CD4-positive, alpha-beta T cell treated with Interleukin-10 for 1 hour (primary cell): Measurements from ENCODE around the gene LIPC.

Experiments used
- DNase-seq: peaks from one replicate; pipeline ENCODE4 v3.0.0-alpha.2; 2020

Gene LIPC

DNA sequence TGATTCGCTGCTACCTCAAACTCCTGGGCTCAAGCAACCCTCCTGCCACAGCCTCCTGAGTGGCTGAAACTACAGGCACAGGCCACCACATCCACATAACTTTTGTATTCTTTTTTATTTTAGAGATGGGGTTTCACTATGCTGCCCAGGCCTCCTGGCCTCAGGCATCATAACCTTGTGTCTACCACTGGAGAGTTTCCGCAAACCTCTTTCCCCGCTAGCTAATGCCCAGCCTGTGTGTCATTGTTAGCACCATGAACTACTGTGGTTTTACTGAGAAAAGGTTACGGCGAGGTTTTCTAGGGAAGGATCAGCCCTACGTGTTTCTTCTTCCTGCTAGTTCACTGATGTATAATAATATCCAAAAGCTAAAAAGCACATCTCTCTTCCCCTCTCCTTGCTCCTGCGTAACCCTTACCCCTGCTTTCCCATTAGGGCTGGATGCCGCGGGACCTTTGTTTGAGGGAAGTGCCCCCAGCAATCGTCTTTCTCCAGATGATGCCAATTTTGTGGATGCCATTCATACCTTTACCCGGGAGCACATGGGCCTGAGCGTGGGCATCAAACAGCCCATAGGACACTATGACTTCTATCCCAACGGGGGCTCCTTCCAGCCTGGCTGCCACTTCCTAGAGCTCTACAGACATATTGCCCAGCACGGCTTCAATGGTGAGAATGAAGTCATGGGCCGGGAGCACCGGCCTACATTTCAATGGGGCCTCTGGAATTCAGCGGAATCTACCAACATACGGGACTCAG is 113.7 kb downstream of the LIPC start:
- peak; percentile 21 for DNase-seq

DNA sequence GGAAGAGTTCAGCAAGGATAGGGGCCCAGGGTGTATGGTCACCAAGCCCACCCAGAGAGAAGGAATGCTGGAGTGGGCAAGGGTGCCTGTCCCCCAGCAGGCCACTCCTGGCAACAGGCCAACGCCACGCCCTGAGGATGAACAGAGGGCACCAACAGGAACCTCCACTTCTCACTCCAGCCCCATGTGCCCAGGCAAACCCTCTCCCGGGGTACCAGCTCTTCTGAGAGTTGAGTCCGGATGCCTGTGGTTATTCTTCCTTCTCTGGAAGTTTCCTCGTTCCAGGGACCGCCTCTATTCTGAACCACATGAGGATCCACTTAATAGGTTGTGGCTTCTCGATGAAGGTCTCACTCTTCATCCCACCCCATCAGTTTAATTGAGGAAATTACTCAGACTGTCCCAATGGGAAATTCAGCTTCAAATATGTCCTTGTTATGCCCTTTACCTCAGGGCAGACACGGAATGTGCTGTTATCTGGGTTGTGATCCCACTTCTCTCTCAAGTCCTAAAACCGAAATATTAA is 114.3 kb downstream of the LIPC start:
- DNase-seq: no peak

DNA sequence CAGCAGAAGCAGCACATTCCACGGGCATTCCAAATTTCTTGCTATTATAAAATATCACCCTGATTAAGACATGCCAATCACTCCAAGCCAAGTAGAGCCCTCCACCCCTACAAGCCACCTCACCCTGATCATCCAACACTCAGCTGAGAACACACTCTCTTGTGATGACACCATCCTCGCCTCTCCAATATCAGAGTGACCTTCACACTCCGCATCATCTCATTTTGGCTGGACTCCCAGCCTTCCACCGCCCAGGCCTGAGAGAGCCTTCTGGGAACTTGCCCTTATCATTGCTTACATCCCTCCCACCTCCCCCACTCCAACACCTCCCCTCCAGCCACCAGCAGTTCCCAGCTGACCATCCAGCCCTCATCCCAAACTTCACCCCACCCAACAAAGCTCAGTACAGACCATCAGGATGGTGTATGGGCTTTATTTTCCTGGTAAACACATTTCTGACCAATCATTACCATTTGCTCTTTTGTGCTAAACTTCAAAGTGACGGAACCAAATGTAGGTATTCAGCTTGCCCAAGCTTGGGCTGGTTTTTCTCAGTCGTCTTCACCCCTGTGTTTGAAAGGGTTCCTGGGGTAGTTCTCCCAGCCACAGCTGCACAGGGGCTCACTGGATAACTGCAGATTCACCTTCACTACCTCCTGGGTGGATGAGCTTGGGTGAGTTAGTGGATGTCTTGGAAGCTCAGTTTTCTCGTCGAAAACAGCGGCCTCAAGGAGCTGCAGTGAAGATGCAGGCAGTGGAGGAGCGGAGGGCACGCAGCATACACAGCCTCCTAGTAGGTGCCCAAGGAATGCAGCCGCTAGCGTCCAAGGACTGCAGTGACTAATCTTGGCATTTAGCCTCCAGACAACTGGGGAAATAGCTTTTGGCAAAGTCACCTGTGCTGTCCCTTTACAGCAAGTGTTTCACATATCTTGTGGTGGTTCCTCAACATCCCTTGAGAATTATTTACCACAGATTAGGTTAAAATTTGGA is 115.1 kb downstream of the LIPC start:
- no peak for DNase-seq

DNA sequence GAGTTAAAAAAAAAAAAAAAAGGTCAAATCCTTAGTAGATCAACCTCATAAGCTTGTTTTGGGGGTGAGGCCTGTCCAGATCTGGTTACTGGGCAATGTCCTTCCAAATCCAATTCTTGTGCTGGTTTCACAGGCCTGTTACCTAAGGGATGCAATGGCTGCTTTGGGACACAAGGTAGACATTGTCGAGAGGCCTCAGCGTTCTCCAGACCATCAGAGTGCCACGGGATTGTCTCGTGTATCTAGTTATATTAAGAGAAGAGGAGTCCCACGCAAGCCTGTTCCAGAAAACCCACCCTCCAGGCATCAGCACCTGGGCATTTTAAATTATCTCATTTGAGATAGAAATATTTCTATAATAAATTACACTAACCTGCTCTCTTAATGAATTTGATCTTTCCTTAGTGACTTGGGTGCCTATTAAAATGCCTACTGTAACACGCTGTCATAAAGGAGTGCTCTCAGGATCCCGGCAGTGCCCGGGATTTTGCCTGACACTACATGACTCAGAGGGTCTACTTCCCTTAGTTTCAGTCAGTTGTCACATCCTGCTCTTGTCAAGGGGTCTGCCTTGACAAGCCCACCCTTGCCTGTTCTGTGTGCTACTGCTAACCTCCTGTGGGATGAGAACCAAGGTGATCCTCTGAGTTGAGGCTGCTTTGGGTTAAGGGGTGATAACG is 116.0 kb downstream of the LIPC start:
- no peak for DNase-seq

DNA sequence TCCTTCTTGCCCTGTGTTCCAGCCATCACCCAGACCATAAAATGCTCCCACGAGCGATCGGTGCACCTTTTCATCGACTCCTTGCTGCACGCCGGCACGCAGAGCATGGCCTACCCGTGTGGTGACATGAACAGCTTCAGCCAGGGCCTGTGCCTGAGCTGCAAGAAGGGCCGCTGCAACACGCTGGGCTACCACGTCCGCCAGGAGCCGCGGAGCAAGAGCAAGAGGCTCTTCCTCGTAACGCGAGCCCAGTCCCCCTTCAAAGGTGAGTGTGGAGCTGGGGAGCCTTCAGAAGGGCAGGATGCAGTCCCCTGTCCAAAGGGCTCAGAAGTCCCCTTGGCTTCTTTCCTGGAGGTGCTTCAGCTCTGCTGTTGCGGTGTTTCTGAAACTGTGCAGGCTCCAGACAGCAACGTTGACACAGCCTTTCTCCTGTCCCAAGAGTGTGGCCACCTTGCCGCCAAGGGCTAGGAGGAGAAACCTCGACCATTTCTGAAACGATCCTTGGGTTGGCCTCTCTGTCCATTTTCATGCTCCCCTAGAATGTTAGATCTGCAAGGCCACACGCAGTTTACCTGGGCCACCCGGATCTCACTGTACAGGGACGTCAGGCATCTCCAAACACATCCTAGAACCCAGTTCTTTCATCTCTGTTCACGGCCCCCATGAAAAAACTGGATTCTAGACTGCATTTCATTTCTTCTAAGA is 116.7 kb downstream of the LIPC start:
- no peak for DNase-seq

DNA sequence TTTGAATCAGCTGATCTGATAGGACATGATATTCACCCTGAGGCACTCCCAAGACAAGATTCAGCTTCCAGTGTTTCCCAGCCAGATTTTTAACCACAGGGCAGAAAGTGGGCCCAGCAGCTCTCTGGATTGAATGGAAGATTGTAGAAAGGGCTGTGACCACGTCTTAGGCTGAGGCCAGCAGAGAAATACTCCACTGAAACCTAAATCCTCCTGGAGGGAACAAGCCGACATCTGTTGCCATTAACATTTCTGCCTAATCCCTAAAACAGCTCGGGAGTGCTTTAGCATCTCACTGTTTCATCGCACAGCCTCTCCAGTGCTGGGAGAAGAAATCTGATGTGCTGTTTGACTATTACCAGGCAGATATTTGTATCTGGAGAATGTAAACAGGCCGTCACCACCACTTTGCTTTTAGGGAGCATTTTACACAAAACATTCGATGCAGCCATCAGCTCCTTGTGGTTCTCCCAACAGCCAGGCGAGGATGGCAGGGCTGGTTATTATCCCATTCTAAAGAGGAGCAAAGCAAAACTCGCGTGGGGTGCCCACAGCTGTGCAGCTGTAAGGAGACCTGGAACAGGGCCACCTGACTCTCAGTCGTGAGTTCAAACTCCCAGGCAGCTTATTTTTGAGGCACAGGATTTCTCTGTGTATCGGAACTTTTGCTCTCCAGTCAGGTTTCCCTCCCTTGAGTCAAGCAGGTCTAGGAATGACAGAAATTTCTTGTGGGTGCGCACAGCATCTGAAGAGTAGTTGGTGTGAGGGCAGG is 117.4 kb downstream of the LIPC start:
- DNase-seq: no peak

DNA sequence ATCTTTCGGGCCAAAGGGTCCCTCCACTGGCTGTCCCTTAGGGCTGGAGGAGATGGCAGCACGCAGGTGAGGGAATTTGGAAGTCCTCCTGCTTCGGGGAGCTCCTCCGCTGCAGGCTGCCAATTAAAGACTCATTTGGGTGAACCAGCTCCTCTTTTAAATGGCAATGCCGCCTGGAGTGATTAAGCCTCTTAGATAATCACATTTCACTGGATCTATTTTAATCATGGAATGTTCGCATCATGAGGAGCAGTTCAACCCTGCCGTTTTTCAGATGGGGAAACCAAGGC is 117.9 kb downstream of the LIPC start:
- no peak for DNase-seq

DNA sequence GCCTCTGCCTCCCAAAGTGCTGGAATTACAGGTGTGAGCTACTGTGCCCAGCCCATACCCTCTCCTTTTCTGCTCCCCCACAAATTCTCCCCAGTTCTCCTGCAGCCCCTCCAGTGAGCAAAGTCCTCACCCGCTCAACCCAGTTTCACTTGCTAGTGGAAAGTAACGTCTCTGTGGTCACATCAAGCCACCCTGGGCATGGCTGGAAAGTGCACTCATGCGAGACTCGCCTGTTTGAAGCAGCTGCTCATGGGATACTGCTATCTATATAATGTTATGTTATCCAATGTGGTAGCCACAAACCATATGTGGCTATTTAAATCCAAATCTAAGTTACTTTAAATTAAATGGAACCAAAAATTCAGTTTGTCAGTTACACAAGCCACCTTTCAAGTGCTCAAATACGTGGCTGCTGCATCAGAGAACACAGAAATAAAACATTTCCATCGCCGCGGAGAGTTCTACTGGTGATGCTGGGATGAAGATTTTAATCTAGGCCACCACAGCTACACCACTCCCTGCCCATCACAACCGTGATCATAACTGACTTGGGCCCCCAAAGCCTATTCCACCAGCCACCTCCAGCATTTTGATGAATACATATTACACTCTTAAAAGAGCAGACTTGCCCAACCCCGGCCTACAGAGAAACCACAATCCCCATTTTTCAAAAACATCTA is 119.4 kb downstream of the LIPC start:
- DNase-seq: peak; percentile 10

DNA sequence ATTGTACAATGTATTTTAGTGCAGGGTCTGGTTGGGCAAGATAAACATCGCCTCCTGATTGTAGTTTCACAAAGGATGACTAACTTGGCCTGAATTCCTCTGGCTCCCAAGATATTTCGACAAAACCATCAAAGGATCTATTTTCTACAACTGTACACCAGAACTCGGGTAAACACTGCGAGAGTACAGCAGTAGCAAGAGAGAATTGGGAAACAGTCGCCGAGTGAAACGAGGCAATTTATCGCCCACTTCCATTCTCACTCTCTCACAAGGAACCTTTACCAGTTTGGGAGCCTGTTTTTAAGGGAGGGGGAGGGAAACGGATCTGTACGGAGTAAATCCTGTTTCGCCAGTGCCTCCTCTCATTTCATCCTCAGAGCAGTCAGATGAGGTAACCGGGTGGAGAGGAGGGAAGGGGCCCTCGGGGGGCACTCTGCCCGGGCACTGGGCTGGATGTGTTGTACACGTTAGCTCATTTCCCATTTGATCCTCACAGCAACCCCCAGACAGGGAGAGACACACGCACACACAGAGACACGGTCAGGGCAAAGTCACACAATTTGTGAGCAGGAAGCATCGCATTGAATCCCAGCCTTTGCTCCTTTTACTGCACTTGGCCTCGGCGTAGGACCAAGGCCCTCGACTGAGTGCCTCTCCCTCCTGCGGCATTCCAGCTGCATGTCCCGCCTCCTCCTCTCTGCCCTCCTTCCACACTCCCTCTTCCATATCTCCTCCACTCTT is 120.1 kb downstream of the LIPC start:
- DNase-seq: no peak

DNA sequence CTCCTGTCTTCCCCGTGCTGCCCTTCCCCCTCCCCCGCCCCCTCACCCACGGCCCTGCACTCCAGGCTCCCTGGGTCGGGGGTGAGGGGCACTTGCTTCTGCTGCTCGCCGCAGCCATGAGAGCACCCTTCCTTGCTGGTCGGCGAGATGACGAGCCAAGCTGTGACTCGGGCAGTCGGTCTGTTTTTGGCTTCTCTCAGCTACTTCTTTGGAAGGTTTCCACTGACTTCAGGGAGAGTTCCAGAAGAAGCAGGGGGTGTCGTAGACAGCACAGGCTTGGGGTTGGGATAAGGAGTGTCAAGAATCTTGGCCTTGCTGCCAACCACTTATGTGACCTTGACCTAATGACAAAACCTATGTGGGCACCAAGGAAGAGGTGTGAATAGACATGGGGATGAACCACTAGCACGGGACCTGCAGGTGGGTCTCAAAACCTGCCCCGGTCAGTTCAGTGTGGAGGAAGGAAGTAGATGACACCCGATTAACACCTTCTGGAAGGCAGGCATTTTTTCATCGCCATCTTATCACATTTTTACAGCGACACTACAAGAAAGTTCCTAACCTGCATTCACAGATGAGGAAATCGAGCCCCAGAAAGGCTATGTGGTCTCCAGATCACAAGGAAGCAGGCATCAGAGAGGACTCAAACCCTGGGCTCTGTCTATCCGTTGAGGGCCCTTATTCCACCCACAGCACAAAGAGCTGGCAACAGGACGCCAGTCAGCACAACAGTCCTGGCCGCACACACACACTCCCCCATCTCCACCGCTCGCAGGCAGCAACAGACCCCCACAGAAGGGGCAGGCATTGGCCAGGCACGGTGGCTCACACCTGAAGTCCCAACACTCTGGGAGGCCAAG is 120.9 kb downstream of the LIPC start:
- no peak for DNase-seq

DNA sequence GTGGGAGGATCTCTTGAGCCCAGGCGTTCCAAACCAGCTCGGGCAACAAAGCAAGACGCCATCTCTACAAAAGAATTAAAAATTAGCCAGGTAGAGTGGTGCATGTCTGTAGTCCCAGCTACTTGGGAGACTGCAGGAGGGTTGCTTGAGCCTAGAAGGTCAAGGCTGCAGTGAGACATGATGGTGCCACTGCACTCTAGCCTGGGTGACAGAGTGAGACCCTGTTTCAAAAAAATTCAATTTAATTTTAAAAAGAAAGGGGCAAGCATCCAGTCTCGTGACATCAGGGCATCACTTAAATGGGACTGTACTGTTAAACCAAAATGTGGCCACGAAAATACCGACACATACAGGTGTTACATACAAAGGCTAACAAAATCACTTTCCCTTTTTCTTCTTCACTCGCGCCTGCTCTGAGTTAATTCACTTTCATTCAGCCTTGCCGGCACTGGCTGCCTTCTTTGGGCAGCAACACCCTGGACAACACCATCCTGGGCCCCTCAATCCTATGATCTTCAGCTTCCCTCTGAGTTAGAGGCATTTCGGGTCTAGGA is 121.7 kb downstream of the LIPC start:
- DNase-seq: no peak

DNA sequence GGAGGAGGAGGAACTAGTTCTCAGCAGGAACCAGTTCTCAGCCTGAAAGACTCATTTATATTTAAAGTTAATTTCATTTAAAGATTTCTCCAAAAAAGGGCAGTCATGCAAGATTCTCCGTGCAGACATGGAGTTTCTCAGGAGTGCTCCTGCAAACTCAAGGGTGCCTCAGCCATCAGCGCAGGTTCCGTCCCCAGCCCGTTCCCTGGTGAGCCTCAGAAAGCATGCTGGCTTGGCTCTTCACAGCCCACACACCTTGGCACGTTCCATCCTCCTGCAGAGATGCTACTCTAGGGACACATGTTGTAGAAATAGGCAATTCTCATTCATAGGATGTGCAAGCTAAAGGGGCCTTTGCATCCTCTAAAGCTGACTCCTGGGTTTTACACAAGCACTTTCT is 123.0 kb downstream of the LIPC start:
- DNase-seq: no peak

DNA sequence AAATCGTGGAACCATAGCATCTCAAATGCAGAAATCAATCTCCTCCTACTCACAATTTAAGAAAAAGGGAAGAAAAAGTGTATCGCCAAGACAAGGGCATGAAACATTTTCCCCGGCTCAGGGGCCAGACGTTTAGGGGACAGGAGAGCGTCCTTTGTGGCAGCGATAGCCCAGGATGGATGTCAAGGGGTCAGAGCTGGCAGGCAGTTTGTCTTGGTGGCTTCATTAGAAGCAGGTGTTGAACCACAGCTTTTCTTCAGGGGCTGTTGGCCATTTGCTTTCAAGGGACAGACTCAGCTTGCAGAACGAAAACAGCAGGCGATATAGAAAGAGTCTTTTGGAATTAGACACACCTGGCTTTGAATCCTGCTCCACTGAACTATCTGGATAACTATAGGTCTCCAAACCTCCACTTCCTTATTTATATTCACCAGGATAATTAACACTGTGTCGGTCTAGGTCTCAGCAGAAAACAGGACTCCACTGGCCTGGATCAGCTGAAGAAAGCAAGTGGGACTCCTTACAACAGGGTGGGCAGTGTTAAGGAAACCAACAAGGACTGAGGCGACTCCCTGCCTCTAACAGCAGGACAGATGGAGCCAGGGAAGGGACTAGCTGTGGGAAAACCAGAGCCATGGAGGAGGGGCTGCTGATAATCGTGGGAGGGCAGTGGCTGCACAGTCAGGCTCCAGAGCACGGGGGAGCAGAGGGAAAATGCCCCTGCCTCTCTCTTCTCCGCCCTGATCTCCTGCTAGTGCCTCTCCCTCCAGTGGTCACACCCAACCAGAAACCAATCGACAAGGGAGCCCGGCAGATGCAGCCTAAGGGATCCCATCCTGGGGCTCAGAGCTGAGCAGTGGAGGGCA is 123.6 kb downstream of the LIPC start:
- DNase-seq: no peak

DNA sequence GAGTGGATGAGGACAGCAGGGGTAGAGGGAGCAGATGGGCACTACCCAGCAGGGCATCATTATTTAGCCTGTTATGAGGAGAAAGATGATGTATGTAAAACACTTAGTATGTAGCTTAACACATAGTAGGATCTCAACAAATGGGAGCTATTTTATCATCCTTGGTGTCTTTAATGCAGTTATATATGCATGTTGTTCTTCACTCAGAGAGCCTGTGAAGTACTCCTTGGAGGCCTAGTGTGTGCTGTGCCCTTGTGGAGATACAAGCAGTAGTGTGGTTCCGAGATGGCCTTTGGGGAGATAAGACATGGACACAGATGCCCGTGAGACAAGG is 124.2 kb downstream of the LIPC start:
- DNase-seq: no peak

DNA sequence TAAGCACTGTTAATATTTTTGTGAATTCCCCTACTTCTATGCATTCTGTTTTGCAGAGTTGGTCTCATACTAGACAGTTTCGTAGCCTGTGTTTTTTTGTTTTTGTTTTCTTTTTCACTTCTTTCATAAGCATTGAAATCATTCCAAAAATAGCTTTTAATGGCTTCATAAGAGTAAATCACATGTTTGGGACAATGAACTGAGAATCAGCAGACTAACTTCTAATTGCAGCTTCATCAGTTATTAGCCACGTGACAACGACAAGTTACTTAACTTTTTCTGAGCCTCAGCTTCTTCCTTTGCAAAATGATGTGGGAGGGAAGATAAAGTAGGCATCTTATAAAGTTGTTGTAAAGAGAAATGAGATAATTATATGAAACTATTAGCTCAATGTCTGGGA is 124.8 kb downstream of the LIPC start:
- DNase-seq: no peak

DNA sequence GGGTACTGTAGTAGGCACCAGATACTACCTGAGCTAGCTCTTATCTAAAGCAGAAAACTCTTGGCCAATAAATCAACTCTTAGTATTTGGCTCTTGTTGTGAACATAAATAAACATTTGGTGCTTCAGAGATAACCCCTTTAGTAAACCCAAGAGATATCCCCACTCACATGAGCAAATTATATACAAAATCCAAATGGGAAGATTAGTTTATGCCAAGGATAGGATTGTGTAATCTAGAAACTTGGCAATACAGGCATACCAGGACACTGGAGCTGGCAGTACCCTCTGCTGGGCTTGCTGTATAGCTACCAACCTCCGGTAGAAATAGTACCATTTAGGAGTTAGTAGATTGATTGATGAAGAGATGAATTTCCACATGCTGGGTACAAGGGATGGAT is 127.0 kb downstream of the LIPC start:
- DNase-seq: no peak

DNA sequence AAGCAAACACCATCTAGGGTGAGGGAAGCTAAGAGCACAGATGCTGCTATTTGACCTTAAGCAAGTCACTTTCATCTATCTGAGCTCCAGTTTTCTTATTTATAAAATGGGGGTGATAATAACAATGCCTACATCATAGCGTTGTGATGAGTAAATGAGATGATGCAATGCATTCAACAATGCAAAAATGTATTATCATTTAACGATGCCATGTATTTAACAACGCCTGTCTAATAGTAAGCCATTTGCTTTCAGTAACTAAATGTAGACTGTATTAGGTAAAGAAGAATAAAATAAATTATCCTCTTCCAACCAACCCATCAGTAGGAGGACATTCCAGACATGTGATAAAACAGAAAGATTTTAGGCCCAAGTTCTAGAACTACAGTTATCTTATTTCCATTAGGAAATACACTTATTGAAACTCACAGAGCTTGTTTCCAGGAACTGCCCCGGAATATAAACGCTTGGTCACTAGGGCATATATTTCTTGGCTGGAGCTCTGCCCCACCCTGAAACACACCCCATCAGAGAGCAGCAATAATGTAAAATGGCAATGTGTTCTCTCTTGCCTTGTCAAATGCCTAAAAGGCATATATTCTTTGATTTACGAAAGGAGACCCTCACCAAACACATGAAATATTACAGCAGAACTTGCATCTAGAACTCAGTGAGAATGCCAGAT is 128.3 kb downstream of the LIPC start:
- no peak for DNase-seq

DNA sequence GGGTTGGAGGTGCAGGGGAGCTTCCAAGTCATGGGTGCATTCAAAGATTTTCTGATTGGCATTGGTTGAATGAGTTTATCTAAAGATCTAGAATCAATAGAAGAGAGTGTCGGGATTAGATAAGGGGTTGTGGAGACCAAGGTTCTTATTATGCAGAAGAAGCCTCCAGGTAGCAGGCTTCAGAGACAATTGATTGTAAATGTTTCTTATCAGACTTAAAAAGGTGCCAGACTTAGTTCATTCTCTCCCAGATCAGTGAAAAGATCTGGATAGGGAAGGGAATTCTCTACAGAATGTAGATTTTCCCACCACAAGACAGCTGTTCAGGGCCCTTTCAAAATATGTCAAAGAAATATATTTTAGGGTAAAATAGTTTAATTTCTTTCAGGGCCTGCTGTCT is 129.5 kb downstream of the LIPC start:
- no peak for DNase-seq
